GM10248 (cell line): ENCODE results near the gene SP110.
"Not testable (repeated sequence)": the region's sequence is repeated elsewhere in the genome, so short reads cannot be mapped to it uniquely, and the experiment has no call there.

Experiments
- CTCF ChIA-PET: fragments of 300-600 bp; sonication (Branson Sonifier 250); formaldehyde crosslinking; extraction: SDS; loops from one replicate; lab custom pipeline; 2021; ENCODE audit warnings: antibody characterized with exemption; lab: Yijun Ruan, JAX
- POLR2A ChIA-PET: fragments of 350-650 bp; sonication (Branson Sonifier 250); formaldehyde crosslinking; extraction: SDS; loops from one replicate; lab custom pipeline; 2020; ENCODE audit warnings: antibody characterized with exemption; lab: Yijun Ruan, JAX
- DNase-seq: peaks from one replicate; pipeline ENCODE4 v3.0.0; 2012; ENCODE audit errors: extremely low spot score
- CTCF ChIP-seq: IDR thresholded peaks from 2 replicates; pipeline ENCODE4 v1.5.1; 2012; ENCODE audit warnings: mild to moderate bottlenecking, low read depth; ENCODE audit errors: extremely low read depth, missing control alignments, control extremely low read depth

SP110 gene

DNA sequence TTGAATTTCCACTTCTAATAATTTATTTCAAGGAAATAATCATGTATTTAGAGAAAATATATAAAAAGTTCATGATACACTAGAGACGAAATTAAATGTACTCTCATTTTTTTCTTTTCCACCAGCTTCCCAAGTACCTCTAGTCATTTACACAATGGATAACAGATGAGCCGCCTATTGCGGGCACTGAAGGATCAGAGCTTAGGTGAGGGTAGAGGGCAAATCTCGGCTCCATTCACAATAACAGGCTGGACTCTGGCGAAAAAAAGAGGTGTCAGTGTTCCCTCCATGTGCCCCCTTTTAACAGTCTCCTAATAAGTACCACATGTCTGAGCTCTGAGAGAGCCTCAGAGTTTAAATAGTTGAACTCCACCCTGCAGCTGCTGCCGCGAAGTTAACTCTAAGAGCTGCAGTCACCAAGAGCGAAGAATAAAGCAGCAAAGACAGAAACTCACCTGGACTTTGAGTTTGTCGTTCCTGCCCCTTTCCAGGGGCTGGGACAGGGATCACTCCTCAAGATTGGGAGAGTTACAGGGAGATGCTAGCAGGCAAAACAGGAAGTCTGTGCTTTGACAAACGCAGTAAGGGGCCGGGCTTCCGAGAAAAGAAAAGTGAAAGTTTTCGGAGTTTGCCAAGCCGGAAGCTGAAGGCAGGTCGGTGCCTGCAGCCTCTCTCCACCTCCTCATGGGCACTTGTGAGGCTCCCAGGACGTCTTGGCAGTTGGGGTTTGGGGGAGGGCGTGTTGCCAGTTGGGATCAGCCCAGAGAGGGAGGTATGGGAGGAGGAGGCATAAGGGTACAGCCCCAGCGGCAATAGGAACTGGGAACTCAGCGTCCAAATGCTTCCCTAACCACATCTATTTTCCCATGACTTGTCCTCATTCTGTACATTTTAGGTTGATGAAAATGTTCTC, at the start of gene SP110:
TSS of gene SP110 (minus strand) at position 566 of the 913 bp plus-strand sequence. CDS start 3,057 bp downstream, outside the sequence.
- ChIA-PET POLR2A (interaction anchor here (0.6 to 1.0 kb wide), 2 partner anchors 12 to 762 kb away, joined by 3 to 5 read pairs; no protein-coding TSS in a partner anchor), CTCF (interaction anchor here (1.0 to 2.6 kb wide), 3 partner anchors 8 to 210 kb away, joined by 3 to 9 read pairs (median 5); no protein-coding TSS in a partner anchor)
- no peak for TF ChIP-seq CTCF
- DNase-seq, result peak; percentile 69

- CTCF ChIA-PET, result interaction anchor here (0.9 to 1.2 kb wide), 2 partner anchors 12 to 43 kb away, joined by 3 read pairs; partner anchors contain the start of gene SP140
- no peak for TF ChIP-seq CTCF
- DNase-seq, result peak; percentile 29
- POLR2A ChIA-PET, result no interaction called here
These were observed 48.9 kb upstream of the SP110 start for GRCh38 chr2:230268606-230269243.

DNA sequence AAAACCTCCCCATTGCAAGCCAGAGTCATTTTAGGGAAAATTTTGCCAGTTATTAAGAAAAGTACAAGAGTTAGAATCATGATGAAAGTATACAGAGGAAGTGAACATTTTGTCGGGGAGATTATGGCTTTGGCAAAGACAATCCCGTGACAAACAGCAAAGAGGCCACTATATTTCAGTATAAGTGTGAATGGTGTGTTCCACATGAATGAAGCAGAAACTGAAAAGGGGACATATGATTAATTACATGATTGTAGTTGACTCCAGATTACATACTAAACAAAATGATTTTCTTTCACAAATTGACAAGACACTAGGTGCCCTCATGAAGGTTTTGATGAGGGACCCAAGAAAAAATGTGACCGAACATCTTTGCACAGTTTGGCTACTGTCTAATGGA, 47.8 kb upstream of the SP110 start:
- ChIA-PET POLR2A (no interaction called here), CTCF (no interaction called here)
- TF ChIP-seq CTCF, result no peak

DNA sequence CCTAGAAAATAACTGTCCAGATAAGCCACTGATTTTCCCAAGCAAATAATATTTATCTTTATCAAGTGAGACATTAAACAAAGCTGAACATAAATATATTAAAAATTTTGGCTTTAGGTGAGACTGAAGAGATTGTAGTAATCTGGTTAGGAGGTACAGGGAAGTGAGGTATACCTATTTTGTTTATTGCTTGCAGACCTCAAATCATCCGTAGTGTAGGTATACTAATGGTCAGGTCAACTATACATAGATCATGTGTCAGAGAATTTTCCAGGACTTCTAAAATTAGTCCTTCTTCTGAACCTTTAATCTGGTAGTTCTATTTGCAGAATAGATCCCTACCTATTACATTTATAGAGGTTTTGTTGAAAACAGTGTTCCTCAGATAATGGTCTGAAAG, 47.3 kb upstream of the SP110 start:
- ChIA-PET POLR2A (no interaction called here), CTCF (no interaction called here)
- TF ChIP-seq CTCF, result no peak
- DNase-seq, result no peak

More for the DNA sequence above, 47.8 kb upstream of the SP110 start:
- peak; percentile 47 for DNase-seq

DNA sequence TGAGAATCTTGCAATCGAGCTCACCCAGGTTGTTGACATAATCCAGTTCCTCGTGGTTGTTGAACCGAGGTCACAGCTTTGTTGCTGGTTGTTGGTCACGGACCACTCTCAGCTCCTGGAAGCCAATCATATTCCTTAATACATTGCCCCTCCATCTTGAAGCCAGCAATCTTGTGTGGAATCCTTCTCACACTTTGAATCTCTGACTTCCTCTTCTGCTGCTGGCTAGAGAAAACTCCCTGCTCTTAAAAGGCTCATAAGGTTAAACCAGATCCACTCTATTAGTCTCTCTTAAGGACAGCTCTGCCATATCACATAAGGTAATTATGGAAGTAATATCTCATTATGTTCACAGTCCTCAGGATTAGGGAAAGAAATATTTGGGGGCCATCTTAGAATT, 46.9 kb upstream of the SP110 start:
- no peak for DNase-seq
- no peak for TF ChIP-seq CTCF
- ChIA-PET CTCF (no interaction called here), POLR2A (no interaction called here)

DNA sequence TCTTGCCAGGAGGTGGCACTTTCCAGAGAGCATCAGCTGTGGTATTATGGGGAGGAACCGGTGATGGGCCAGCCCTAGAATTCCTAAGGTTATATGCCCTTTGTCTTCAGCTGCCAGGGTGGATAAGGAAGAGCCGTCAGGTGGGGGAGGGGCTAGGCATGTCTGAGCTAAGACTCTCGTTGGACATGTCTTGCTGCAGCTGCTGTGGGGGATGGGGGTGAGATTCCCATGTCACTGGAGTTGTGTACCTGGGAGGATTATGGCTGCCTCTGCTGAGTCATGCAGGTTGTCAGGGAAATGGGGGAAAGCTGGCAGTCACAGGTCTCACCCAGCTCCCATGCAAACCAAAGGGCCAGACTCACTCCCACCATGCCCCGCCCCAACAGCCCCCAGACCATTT, 45.2 kb upstream of the SP110 start:
- DNase-seq, POLR2A ChIA-PET: not testable (repeated sequence)
- CTCF ChIA-PET, result interaction anchor here (0.6 to 1.1 kb wide), 3 partner anchors 10 to 16 kb away, joined by 3 to 4 read pairs (median 3); no protein-coding TSS in a partner anchor
